Mucosa of descending colon (tissue), 3 donors: ENCODE measurements around the gene EXOC1. TPM values are rescaled to one million over a fixed set of nuclear protein-coding genes. Genes with fewer than 3 reads are reported as not detected.

Experiments
- ATAC-seq: fragments of 200-7000 bp; cut with Tn5 transposase; one replicate; pipeline ENCODE4 v1.9.1; 2020; ENCODE audit warnings: mild to moderate bottlenecking, moderate library complexity
- DNase-seq, 3 donors: peaks; one replicate each; pipeline ENCODE4 v3.0.0-alpha.2; 2020
- H3K36me3 ChIP-seq: fragments of 200-600 bp; one replicate; pipeline ENCODE4 v1.8.0; 2021; ENCODE audit warnings: low read depth, mild to moderate bottlenecking
- H3K4me1 ChIP-seq: fragments of 200-600 bp; one replicate; pipeline ENCODE4 v1.8.0; 2021; ENCODE audit warnings: low read depth, mild to moderate bottlenecking
- H3K4me3 ChIP-seq: fragments of 200-600 bp; one replicate; pipeline ENCODE4 v1.8.0; 2021; ENCODE audit warnings: mild to moderate bottlenecking
- H3K9me3 ChIP-seq: fragments of 200-600 bp; one replicate; pipeline ENCODE4 v1.8.0; 2021; ENCODE audit warnings: mild to moderate bottlenecking
- CTCF ChIP-seq: fragments of 200-600 bp; IDR thresholded peaks from one replicate; pipeline ENCODE4 v1.8.0; 2022; ENCODE audit warnings: antibody characterized with exemption, mild to moderate bottlenecking
- intact Hi-C, 2 donors: fragments of 100-400 bp; cut with DNase I in 1 of 2; cut with micrococcal nuclease in 1 of 2; formaldehyde crosslinking; loops; one replicate each; pipeline versions ENCODE4 v1.11.0 to v1.11.1; 2022; cut with DNase I, micrococcal nuclease
- total RNA-seq, 3 donors: library from RNA; stranded (reverse); fragmentation: NEBNext Ultra II Directional in 2 of 3; extraction: Animal tissue kit (Norgen Biotek cat#: 25700) in 2 of 3; gene quantifications; one replicate each; pipeline versions ENCODE4 v1.2.1 to v1.2.4, GENCODE V29; 2021 to 2023
- donor health status: DM: no; HTN: no; CAD: no; lungs with moderate emphysema.
- donor health status: DM: no; HTN: no; CAD: no.
- donor health status: DM: no; HTN: yes; CAD: no.

The EXOC1 gene
- total RNA-seq, 3 donors from 2014 or later, result 32.9 to 53.3 (median 37.4) TPM

GRCh38 chr4:55857586-55857985 lies 4.1 kb downstream of the EXOC1 start:
- TF ChIP-seq CTCF, result no peak
- ATAC-seq, result no peak
- no peak for DNase-seq
- Histone ChIP-seq H3K4me1 (peaks cover 8% of the 10 kb centered on the region), H3K36me3 (no peaks in the 10 kb centered on the region), H3K4me3 (no peak overlapping the region), H3K9me3 (no peaks in the 10 kb centered on the region)
- intact Hi-C loops, result no loop called here

DNA sequence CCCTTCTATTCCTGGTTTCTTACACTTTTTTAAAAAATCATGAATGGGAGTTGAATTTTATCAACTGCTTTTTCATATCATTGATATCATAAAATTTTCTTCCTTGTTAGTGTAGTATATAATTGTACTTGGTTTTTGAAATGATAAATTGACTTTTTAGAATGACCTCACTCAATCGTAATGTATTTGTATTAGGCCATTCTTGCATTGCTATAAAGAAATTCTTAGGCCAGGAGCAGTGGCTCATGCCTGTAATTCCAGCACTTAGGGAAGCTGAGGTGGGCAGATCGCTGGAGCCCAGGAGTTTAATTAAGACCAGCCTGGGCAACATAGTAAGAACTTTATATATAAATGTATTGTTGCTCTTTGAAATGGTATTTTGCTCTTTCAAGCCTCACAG lies 6.3 kb downstream of the EXOC1 start:
- DNase-seq (no peak), ATAC-seq (no peak)
- TF ChIP-seq CTCF, result no peak
- peaks cover 3% of the 10 kb centered on the region for H3K4me1 ChIP-seq
- H3K36me3 ChIP-seq, result no peaks in the 10 kb centered on the region
- intact Hi-C loops, result no loop called here
- H3K4me3 ChIP-seq, result no peak overlapping the region
- H3K9me3 ChIP-seq, result no peaks in the 10 kb centered on the region

DNA sequence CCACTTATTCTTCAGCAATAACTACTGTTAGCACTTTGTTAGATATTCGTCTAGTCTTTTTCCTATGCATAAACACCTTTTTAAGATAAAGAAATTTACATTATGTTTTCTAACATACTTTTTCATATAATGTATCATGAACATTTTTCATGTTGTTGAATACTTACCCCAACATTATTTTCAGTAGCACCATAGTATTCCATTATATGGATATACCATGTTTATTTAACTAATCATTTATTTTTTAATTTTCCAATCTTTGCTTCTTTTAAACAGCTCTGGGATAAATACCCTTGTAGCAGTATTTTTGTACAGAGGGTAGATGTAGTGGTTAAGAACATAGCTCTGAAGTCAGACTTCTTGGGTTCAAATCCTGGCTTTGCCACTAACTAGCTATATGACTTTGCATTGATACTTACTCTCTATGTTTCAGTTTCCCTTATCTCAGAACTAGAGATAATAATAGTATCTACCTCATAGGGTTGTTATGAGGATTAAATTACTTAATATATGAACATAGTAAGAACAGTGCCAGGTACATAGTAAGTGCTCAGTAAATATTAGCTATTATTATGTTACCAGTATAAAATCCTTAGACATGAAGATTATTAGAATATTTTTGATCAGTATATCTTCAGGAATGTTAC lies 11.3 kb downstream of the EXOC1 start:
- H3K4me3 ChIP-seq, result no peak overlapping the region
- intact Hi-C loops, result no loop called here
- no peaks in the 10 kb centered on the region for H3K9me3 ChIP-seq
- DNase-seq (no peak), ATAC-seq (no peak)
- TF ChIP-seq CTCF, result no peak
- peaks cover 5% of the 10 kb centered on the region for H3K36me3 ChIP-seq
- H3K4me1 ChIP-seq, result no peaks in the 10 kb centered on the region

DNA sequence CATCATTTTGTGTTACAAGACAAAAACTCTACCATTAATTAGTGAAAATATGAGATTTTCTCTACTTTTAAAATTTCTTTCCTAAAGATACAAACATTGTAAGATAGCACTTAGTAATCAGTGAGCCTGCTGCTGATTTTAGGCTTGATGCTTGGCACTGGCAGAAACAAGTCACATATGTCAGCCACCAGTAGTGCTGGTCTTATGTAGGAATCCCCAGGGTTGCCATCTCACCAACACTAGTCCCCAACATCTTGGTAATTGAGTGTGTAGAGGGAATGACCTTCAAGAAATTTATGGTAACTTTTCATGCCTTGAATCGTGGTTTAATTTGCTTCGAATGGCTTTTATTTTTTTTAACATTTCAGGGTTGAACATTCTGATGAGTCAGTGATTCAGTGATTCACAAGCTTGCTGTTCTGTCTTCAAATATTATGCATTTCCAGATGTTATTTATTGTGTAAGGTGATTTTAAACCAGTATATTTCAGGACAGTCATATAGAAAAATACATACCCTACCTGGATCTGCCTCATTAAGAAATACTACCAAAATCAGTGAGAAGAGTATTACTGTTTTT lies 11.9 kb downstream of the EXOC1 start:
- no peak for TF ChIP-seq CTCF
- H3K4me1 ChIP-seq, result no peaks in the 10 kb centered on the region
- H3K9me3 ChIP-seq, result no peaks in the 10 kb centered on the region
- DNase-seq, result no peak
- peaks cover 5% of the 10 kb centered on the region for H3K36me3 ChIP-seq
- intact Hi-C loops, result no loop called here
- no peak overlapping the region for H3K4me3 ChIP-seq
- no peak for ATAC-seq

- H3K36me3 ChIP-seq, result peaks cover 5% of the 10 kb centered on the region
- peak; percentile 60 for ATAC-seq
- H3K4me1 ChIP-seq, result no peaks in the 10 kb centered on the region
- no peak overlapping the region for H3K4me3 ChIP-seq
- TF ChIP-seq CTCF, result no peak
- no peak for DNase-seq
- H3K9me3 ChIP-seq, result no peaks in the 10 kb centered on the region
- intact Hi-C loops, result no loop called here
Observed at GRCh38 chr4:55866290-55866907, 13.0 kb downstream of the EXOC1 start.
